HG02623 (cell line): Measurements from ENCODE around the gene VAT1L.

ENCODE experiments used
- ATAC-seq: cut with Tn5 transposase; IDR thresholded peaks from one replicate; pipeline ENCODE4 v1.9.1; 2021; ENCODE audit warnings: moderate library complexity; ENCODE audit not compliant: unreplicated experiment

Gene VAT1L

GRCh38 chr16:77833921-77834634, 45.7 kb downstream of the VAT1L start:
- no peak for ATAC-seq

- ATAC-seq: no peak
These were observed 46.5 kb downstream of the VAT1L start for GRCh38 chr16:77834635-77835540.

GRCh38 chr16:77836801-77837200, 48.4 kb downstream of the VAT1L start:
- no peak for ATAC-seq

- no peak for ATAC-seq
These were observed 50.4 kb downstream of the VAT1L start for GRCh38 chr16:77838597-77839255.

- no peak for ATAC-seq
These were observed 51.7 kb downstream of the VAT1L start for GRCh38 chr16:77840093-77840492.

GRCh38 chr16:77840673-77841501, 52.5 kb downstream of the VAT1L start:
- ATAC-seq: no peak

GRCh38 chr16:77841502-77841763, 53.1 kb downstream of the VAT1L start:
- no peak for ATAC-seq

- ATAC-seq: no peak
These were observed 54.1 kb downstream of the VAT1L start for GRCh38 chr16:77842468-77842867.

- ATAC-seq: no peak
These were observed 55.0 kb downstream of the VAT1L start for GRCh38 chr16:77843405-77843804.

GRCh38 chr16:77844801-77845200, 56.4 kb downstream of the VAT1L start:
- ATAC-seq: no peak

GRCh38 chr16:77849646-77850258, 61.4 kb downstream of the VAT1L start:
- no peak for ATAC-seq

- ATAC-seq: no peak
These were observed 62.4 kb downstream of the VAT1L start for GRCh38 chr16:77850636-77851333.

- ATAC-seq: no peak
These were observed 64.8 kb downstream of the VAT1L start for GRCh38 chr16:77853161-77853560.

- no peak for ATAC-seq
These were observed 68.2 kb downstream of the VAT1L start for GRCh38 chr16:77856438-77857160.

- ATAC-seq: no peak
These were observed 69.7 kb downstream of the VAT1L start for GRCh38 chr16:77858060-77858459.

GRCh38 chr16:77859493-77860232, 71.3 kb downstream of the VAT1L start:
- no peak for ATAC-seq

- ATAC-seq: no peak
These were observed 72.6 kb downstream of the VAT1L start for GRCh38 chr16:77860953-77861352.

- ATAC-seq: no peak
These were observed 74.9 kb downstream of the VAT1L start for GRCh38 chr16:77863250-77863649.

GRCh38 chr16:77866752-77867151, 78.4 kb downstream of the VAT1L start:
- ATAC-seq: no peak
